PFSK-1 (cell line): ENCODE data around the gene LRRC59.

Experiments
- FOXP2 ChIP-seq: optimal IDR thresholded peaks from 2 replicates; pipeline ENCODE3; 2011; ENCODE audit warnings: borderline replicate concordance, control low read depth, inconsistent platforms; ENCODE audit not compliant: insufficient read depth; ENCODE audit errors: extremely low read length, extremely low read depth
- POLR2AphosphoS5 ChIP-seq: IDR thresholded peaks from 2 replicates; pipeline ENCODE4 v1.6.1; 2012; ENCODE audit warnings: low read depth, mild to moderate bottlenecking, control low read depth, low read length, moderate library complexity
- SIN3A ChIP-seq: IDR thresholded peaks from 2 replicates; pipeline ENCODE4 v1.6.1; 2012; ENCODE audit warnings: mild to moderate bottlenecking, low read length, moderate library complexity, borderline replicate concordance; ENCODE audit not compliant: insufficient read depth
- TAF1 ChIP-seq: IDR thresholded peaks from 2 replicates; pipeline ENCODE4 v1.6.1; 2012; ENCODE audit warnings: low read length, control low read depth, borderline replicate concordance; ENCODE audit not compliant: insufficient read depth
- TF ChIP-seq, protein P1 (sequence below), 2 experiments: IDR thresholded peaks; 2 replicates each; pipeline versions ENCODE4 v1.6.1 to v1.8.0; 2011 to 2012; ENCODE audit warnings: low read depth in 2 of 2, low read length in 2 of 2, control low read depth in 1 of 2, inconsistent platforms in 1 of 2, mild to moderate bottlenecking in 1 of 2, moderate library complexity in 1 of 2; ENCODE audit not compliant: insufficient read depth in 1 of 2

Gene LRRC59

DNA sequence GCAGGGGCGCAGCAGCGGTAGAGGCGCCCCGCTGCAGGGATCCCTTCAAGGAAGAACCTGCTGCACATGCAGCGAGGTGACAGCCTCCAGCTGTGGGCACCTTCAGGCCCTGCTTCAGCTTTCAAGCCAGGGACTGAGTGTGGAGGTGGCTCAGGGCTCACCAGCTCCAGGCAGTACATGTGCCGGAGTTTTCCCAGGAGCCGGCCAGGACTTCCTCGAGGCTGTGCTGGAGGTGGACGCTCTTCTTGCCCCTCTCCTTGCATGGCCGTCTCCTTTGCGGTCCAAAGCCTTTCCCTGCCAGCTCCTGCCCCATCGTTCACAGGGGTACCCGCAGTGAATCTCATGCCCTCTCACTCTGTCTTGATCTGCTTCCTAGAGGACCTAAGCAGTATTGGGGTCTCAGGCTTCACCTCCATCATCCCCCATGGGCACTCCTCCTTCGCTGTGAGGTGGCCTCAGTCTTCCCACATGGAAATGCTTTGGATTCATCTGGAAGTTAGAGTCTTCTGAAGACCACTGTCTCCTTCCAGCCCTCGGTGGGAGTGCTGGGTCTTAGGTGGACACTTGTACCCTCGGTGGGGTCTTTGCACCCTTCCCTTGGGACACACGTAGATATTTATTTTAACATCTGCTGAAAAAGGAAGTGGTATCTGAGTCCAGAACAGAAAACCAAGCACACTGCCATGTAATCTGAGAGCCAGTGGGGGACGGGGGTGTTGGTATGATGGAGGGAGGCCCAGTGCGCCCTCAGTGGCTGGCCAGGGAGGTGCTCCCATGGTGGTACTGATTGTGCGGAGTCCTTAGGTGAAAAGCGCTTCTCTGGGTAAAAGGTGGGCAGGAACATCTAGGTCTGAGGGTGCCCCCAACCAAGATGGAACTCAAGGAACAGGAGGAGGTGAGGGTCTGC is 44.4 kb downstream of the LRRC59 start:
- TF ChIP-seq, protein P1, sequence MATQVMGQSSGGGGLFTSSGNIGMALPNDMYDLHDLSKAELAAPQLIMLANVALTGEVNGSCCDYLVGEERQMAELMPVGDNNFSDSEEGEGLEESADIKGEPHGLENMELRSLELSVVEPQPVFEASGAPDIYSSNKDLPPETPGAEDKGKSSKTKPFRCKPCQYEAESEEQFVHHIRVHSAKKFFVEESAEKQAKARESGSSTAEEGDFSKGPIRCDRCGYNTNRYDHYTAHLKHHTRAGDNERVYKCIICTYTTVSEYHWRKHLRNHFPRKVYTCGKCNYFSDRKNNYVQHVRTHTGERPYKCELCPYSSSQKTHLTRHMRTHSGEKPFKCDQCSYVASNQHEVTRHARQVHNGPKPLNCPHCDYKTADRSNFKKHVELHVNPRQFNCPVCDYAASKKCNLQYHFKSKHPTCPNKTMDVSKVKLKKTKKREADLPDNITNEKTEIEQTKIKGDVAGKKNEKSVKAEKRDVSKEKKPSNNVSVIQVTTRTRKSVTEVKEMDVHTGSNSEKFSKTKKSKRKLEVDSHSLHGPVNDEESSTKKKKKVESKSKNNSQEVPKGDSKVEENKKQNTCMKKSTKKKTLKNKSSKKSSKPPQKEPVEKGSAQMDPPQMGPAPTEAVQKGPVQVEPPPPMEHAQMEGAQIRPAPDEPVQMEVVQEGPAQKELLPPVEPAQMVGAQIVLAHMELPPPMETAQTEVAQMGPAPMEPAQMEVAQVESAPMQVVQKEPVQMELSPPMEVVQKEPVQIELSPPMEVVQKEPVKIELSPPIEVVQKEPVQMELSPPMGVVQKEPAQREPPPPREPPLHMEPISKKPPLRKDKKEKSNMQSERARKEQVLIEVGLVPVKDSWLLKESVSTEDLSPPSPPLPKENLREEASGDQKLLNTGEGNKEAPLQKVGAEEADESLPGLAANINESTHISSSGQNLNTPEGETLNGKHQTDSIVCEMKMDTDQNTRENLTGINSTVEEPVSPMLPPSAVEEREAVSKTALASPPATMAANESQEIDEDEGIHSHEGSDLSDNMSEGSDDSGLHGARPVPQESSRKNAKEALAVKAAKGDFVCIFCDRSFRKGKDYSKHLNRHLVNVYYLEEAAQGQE (IDR thresholded peaks at IDR 0.05; ENCODE audit: insufficient read depth in 1 of 2, low read depth in 2 of 2, low read length in 2 of 2): no peak
- no peak for TF ChIP-seq SIN3A
- TF ChIP-seq TAF1: no peak
- TF ChIP-seq FOXP2: no peak
- no peak for TF ChIP-seq POLR2AphosphoS5

DNA sequence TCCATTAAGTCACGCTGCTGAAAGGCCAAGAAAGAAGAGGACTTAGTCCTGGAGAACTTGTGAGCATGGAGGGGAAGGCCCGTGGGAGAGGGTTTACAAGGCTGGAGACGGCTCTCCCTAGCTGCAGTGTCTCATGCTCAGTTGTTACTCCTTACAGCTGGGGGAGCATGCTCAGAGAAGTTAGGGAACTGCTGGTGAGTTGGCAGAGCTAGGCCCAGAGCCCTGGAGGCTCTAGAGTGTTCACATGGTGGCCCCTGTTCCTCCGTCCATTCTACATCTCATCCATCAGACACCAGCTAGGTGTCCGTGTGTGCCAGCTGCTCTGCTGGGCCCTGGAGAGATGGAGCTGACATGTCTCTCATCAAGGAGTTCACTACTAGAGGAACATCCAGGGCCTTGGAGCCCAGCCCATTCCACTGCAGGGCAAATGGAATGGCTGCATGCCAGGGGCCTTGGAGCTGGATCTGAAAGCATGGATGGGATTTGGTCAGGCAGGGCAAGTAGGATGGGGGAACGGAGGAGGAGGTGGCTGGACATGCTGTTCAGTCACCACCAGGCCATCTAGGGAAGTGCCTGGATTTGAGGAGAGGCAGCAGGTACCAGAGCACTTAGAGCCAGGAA is 45.1 kb downstream of the LRRC59 start:
- TF ChIP-seq, protein P1 (IDR thresholded peaks at IDR 0.05; ENCODE audit: insufficient read depth in 1 of 2, low read depth in 2 of 2, low read length in 2 of 2): no peak
- TF ChIP-seq FOXP2: no peak
- no peak for TF ChIP-seq SIN3A
- TF ChIP-seq TAF1: no peak

DNA sequence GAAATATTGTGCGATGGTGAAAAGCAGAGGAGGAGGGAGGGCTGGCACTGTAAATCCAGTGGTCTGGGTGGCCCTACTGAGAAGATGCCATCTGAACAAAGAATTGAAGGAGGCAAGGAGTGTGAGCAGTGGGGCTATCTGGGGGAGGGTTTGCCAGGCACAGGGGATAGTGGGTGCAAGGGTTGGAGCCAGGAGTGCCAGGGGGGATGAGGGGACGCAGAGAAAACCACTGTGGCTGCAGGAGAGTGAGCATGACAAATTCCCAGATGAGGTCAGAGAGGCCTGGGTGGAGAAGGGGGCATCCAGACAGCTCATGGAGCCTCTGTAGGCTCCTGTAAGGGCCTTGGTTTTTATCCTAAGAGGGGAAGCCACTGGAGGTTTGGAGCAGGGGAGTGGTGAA is 46.6 kb downstream of the LRRC59 start:
- TF ChIP-seq TAF1: no peak
- TF ChIP-seq, protein P1 (IDR thresholded peaks at IDR 0.05; ENCODE audit: insufficient read depth in 1 of 2, low read depth in 2 of 2, low read length in 2 of 2): no peak

DNA sequence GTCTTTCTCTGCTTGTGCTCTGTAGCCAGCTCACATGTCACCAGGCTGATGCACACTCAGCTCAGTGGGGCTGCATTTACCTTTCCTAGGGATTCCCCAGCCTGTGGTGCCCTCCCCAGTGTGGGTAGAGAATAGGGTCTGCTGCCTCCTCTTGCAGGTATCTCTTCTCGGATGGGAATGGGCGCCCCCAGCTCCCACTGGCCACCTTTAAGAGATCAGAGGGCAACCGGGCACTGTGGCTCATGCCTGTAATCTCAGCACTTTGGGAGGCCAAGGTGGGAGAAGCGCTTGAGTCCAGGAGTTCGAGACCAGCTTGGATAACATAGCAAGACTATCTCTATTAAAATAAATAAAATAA is 48.1 kb downstream of the LRRC59 start:
- TF ChIP-seq, protein P1 (IDR thresholded peaks at IDR 0.05; ENCODE audit: insufficient read depth in 1 of 2, low read depth in 2 of 2, low read length in 2 of 2): no peak
- no peak for TF ChIP-seq POLR2AphosphoS5
